Bronchial epithelial cell (primary cell): Measurements from ENCODE around the gene ATXN2. TPM values are rescaled to one million over a fixed set of nuclear protein-coding genes. Genes with fewer than 3 reads are reported as not detected.
"Not testable (repeated sequence)": the region's sequence is repeated elsewhere in the genome, so short reads cannot be mapped to it uniquely, and the experiment has no call there.

Experiments used
- DNase-seq: peaks from one replicate; pipeline ENCODE4 v3.0.0-alpha.2; 2010; ENCODE audit warnings: low read depth
- FAIRE-seq: peaks from 2 replicates; lab custom pipeline; 2011; peaks lifted over from hg19 to GRCh38; lab: Jason Lieb, UNC
- H3K27me3 ChIP-seq: 2 replicates; pipeline ENCODE4 v1.5.1; 2011; ENCODE audit warnings: low read length; ENCODE audit not compliant: control insufficient read depth, insufficient read depth
- H3K36me3 ChIP-seq: 2 replicates; pipeline ENCODE4 v1.5.1; 2011; ENCODE audit warnings: low read length; ENCODE audit not compliant: control insufficient read depth, insufficient read depth
- H3K4me3 ChIP-seq: 2 replicates; pipeline ENCODE4 v1.5.1; 2011; ENCODE audit warnings: mild to moderate bottlenecking, low read depth, low read length, control low read depth
- total RNA-seq: library from RNA; depleted of rRNA; stranded (reverse); fragments of >200 nt; gene quantifications from 2 replicates; pipeline ENCODE4 v1.2.1, GENCODE V29; 2014
- TF ChIP-seq, protein P1 (sequence below): IDR thresholded peaks from 2 replicates; pipeline ENCODE4 v1.5.1; 2011; ENCODE audit warnings: mild to moderate bottlenecking, moderate library complexity, low read length, control low read depth, inconsistent platforms; ENCODE audit not compliant: insufficient read depth, severe bottlenecking

The ATXN2 gene
- total RNA-seq, 1 donor from 2014 or later: 8.7 TPM

DNA sequence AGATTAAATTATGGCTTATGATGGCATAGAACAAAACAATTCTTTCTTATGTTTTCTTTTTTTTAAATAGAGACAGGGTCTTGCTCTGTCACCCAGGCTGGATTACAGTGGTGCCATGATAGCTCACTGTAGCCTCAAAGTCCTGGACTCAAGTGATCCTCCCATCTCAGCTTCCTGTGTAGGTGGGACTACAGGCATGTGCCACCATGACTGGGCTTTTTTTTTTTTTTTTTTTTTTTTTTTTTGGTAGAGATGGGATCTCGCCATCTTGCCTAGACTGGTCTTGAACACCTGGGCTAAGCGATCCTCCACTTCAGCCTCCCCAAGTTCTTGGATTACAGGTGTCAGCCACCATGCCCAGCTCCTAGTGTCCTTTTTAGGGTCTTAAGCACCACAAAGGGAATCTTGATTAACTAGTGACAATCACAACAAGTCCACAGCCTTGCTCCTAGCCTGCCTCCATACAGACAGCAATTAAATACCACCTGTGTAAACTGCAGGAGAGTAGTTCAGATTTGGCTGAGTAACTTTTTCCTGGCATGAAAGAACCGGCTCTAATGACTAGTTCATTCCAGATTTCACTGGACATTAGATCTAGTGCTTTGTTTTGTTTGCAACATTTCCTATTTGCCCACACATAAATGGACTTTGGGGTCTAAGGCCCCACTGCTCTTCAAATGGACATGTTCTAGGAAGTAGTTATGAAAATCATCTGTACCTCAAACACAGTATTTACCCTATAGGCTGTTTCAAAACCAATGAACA lies 131.8 kb downstream of the ATXN2 start:
- Histone ChIP-seq H3K36me3 (peaks cover 7% of the 10 kb centered on the region), H3K27me3 (no peaks in the 10 kb centered on the region), H3K4me3 (no peak overlapping the region)
- DNase-seq (no peak), FAIRE-seq (no peak)
- TF ChIP-seq, protein P1, sequence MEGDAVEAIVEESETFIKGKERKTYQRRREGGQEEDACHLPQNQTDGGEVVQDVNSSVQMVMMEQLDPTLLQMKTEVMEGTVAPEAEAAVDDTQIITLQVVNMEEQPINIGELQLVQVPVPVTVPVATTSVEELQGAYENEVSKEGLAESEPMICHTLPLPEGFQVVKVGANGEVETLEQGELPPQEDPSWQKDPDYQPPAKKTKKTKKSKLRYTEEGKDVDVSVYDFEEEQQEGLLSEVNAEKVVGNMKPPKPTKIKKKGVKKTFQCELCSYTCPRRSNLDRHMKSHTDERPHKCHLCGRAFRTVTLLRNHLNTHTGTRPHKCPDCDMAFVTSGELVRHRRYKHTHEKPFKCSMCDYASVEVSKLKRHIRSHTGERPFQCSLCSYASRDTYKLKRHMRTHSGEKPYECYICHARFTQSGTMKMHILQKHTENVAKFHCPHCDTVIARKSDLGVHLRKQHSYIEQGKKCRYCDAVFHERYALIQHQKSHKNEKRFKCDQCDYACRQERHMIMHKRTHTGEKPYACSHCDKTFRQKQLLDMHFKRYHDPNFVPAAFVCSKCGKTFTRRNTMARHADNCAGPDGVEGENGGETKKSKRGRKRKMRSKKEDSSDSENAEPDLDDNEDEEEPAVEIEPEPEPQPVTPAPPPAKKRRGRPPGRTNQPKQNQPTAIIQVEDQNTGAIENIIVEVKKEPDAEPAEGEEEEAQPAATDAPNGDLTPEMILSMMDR: no peak

DNA sequence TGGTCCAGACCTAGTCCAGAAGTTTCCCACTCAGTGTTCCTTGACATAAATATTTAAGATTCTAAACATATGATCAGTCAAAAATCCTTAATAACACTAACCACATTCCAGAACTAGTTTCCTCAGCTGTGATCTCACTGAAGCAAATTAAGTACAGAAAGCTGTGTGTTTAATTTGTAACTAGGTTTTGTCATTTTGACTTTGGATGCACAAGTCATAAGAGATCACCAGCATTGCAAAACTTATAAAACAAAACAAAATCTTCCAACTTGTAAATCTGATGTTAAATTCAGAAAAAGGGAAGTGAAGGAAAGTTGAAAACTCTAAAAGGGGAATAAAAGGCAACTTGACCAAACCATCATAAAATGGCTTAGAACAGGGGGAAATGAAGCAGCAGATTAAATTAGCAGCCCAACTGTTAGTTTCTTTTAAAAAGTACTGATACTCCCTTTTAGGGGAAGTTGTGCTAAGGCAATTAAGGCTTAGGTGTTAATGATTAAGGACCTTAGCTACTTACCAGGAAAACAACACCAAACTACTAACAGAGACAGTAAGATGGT lies 136.8 kb downstream of the ATXN2 start:
- FAIRE-seq (no peak), DNase-seq (no peak)
- Histone ChIP-seq H3K27me3 (no peaks in the 10 kb centered on the region), H3K36me3 (peaks cover 2% of the 10 kb centered on the region), H3K4me3 (no peak overlapping the region)
- TF ChIP-seq, protein P1: no peak

DNA sequence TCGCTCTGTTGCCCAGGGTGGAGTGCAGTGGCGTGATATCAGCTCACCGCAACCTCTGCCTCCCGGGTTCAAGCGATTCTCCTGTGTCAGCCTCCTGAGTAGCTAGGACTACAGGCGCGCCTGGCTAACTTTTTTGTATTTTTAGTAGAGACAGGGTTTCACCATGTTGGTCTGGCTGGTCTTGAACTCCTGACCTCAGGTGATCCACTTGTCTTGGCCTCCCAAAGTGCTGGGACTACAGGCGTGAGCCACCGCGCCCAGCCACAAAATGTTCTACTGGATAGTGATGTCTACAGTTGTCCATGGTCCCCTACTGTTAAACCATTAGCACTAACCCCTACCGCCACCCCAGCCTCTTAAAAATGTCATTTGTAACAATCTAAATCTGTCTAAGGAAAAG lies 139.0 kb downstream of the ATXN2 start:
- H3K27me3 ChIP-seq, H3K4me3 ChIP-seq, DNase-seq, FAIRE-seq: not testable (repeated sequence)
- peaks cover 14% of the 10 kb centered on the region for H3K36me3 ChIP-seq

DNA sequence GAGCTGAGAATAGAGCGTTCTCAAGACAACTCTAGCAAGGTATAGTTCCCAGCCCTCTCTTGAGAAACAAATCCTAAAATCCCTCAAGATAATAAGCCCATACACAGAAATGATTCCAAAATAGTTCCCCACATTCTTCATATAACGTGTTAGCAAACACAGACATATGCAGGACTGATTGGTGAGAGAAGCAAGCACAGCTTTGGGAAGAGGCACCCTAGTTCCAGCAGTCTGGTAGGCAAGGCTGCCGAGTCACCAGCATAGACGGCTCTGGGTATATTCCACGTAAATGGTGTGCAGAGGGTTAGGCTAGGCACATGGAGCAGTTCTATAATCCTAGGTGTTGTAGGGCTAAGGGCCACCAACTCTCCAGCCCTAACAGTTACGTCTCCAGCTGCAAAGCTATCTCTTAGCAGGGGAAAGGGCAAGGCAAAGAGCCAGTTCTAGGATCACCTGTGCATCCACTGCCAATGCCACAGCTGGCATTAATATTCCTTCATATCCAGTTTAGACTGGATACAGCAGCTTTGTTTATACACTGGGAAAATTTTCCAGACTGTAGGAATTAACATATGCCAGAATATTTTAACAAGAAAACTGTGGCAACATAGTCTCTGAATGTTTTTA lies 140.5 kb downstream of the ATXN2 start:
- no peak overlapping the region for H3K4me3 ChIP-seq
- TF ChIP-seq, protein P1: no peak
- DNase-seq (no peak), FAIRE-seq (no peak)
- H3K27me3 ChIP-seq: no peaks in the 10 kb centered on the region
- peaks cover 20% of the 10 kb centered on the region for H3K36me3 ChIP-seq

DNA sequence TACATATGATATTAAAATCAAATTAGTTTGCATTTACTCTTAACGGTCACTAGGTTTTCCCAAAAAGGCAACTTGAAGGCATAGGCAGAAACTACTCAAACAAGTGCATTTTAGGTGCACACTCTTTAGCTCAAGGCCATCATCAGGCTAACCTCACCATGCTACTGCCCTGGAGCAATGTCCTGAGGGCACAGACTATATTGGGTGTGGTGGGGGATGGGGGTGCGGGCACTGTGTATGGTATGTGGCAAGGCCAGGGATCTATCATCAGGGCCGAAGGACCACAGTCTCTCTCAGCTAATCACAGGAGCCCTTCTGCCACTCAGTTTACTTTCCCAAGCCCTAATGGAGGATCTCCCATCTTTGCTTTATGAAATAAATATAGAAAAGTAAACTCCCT lies 141.5 kb downstream of the ATXN2 start:
- DNase-seq: no peak
- H3K36me3 ChIP-seq: peaks cover 25% of the 10 kb centered on the region

DNA sequence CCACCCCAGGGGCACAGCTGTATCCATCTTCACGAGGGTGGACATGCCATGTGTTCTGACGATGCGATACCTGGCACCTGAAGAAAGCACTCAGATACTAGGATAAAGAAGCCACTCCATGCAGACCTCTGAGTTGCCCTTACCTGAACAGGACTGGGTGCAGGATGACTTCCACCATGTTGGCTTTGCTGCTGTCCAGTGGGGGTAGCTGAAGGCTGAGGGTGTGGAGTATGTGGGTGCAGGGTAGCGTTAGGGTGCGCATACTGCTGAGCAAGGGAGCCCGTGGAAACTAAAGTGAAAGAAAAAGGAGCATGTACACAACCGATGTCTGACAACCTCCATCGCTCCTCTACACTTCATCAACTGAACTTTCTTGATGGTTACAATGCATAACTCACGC lies 142.0 kb downstream of the ATXN2 start:
- Histone ChIP-seq H3K36me3 (peaks cover 25% of the 10 kb centered on the region), H3K4me3 (no peak overlapping the region), H3K27me3 (no peaks in the 10 kb centered on the region)
- TF ChIP-seq, protein P1: no peak
- DNase-seq (no peak), FAIRE-seq (no peak)

More for the DNA sequence above, 141.5 kb downstream of the ATXN2 start:
- H3K4me3 ChIP-seq: no peak overlapping the region
- TF ChIP-seq, protein P1: no peak
- H3K27me3 ChIP-seq: no peaks in the 10 kb centered on the region
- no peak for FAIRE-seq
